ENCODE data around the gene PNMA6F.

Gene PNMA6F

GRCh38 chrX:153347530-153347929 lies 26.0 kb upstream of the PNMA6F start:
- DNase-seq (ENCODE audit: low read depth): no peak
- TF ChIP-seq CTCF (conservative IDR thresholded peaks at IDR 0.05; ENCODE audit: low read depth, low read length): no peak
- H3K4me3 ChIP-seq (ENCODE audit: low read length): no peak overlapping the region

GRCh38 chrX:153343674-153344073 lies 22.1 kb upstream of the PNMA6F start:
- H3K4me3 ChIP-seq (ENCODE audit: low read length): no peak overlapping the region
- TF ChIP-seq CTCF (conservative IDR thresholded peaks at IDR 0.05; ENCODE audit: low read depth, low read length): no peak
- DNase-seq (ENCODE audit: low read depth): no peak

- DNase-seq (ENCODE audit: low read depth): no peak
- H3K4me3 ChIP-seq (ENCODE audit: low read length): no peak overlapping the region
- no peak for TF ChIP-seq CTCF (conservative IDR thresholded peaks at IDR 0.05; ENCODE audit: low read depth, low read length)
These were observed 21.4 kb upstream of the PNMA6F start for GRCh38 chrX:153342762-153343558.

- DNase-seq (ENCODE audit: low read depth): no peak
- TF ChIP-seq CTCF (conservative IDR thresholded peaks at IDR 0.05; ENCODE audit: low read depth, low read length): no peak
- H3K4me3 ChIP-seq (ENCODE audit: low read length): no peak overlapping the region
These were observed 18.5 kb upstream of the PNMA6F start for GRCh38 chrX:153340111-153340510.

GRCh38 chrX:153339662-153340061 lies 18.1 kb upstream of the PNMA6F start:
- no peak for DNase-seq (ENCODE audit: low read depth)
- H3K4me3 ChIP-seq (ENCODE audit: low read length): no peak overlapping the region
- no peak for TF ChIP-seq CTCF (conservative IDR thresholded peaks at IDR 0.05; ENCODE audit: low read depth, low read length)

- H3K4me3 ChIP-seq (ENCODE audit: low read length): no peak overlapping the region
- no peak for TF ChIP-seq CTCF (conservative IDR thresholded peaks at IDR 0.05; ENCODE audit: low read depth, low read length)
- DNase-seq (ENCODE audit: low read depth): no peak
These were observed 17.3 kb upstream of the PNMA6F start for GRCh38 chrX:153338836-153339235.

- no peak for DNase-seq (ENCODE audit: low read depth)
- TF ChIP-seq CTCF (conservative IDR thresholded peaks at IDR 0.05; ENCODE audit: low read depth, low read length): no peak
- H3K4me3 ChIP-seq (ENCODE audit: low read length): no peak overlapping the region
These were observed 15.4 kb upstream of the PNMA6F start for GRCh38 chrX:153336988-153337387.
